Parathyroid adenoma (tissue), 2 donors: Measurements from ENCODE around the gene GLOD4.

Source experiments
- H2AFZ ChIP-seq: fragments of 300-600 bp; sonication (generic); one replicate; pipeline ENCODE4 v1.7.0; 2017; ENCODE audit warnings: antibody characterized with exemption, mild to moderate bottlenecking
- H3K27ac ChIP-seq: fragments of 300-600 bp; sonication (generic); one replicate; pipeline ENCODE4 v1.7.0; 2017
- H3K27me3 ChIP-seq: fragments of 300-600 bp; sonication (generic); one replicate; pipeline ENCODE4 v1.7.0; 2017; ENCODE audit warnings: low read length; ENCODE audit not compliant: control insufficient read depth, insufficient read depth
- H3K36me3 ChIP-seq: fragments of 300-600 bp; sonication (generic); one replicate; pipeline ENCODE4 v1.7.0; 2017; ENCODE audit warnings: low read length; ENCODE audit not compliant: control insufficient read depth, insufficient read depth
- H3K4me1 ChIP-seq: fragments of 300-600 bp; sonication (generic); one replicate; pipeline ENCODE4 v1.7.0; 2017; ENCODE audit warnings: control low read depth
- H3K4me2 ChIP-seq: fragments of 300-600 bp; sonication (generic); one replicate; pipeline ENCODE4 v1.7.0; 2017; ENCODE audit warnings: low read length
- H3K4me3 ChIP-seq: fragments of 300-600 bp; sonication (generic); one replicate; pipeline ENCODE4 v1.7.0; 2017; ENCODE audit warnings: low read depth, low read length
- H3K79me2 ChIP-seq: fragments of 300-600 bp; sonication (generic); one replicate; pipeline ENCODE4 v1.7.0; 2017; ENCODE audit warnings: control low read depth
- H3K9ac ChIP-seq: fragments of 300-600 bp; sonication (generic); one replicate; pipeline ENCODE4 v1.7.0; 2017; ENCODE audit warnings: mild to moderate bottlenecking
- H3K9me3 ChIP-seq: fragments of 300-600 bp; sonication (generic); one replicate; pipeline ENCODE4 v1.7.0; 2017; ENCODE audit warnings: low read length; ENCODE audit not compliant: control insufficient read depth
- CTCF ChIP-seq: fragments of 300-600 bp; sonication (generic); IDR thresholded peaks from one replicate; pipeline ENCODE4 v1.7.0; 2017; ENCODE audit warnings: antibody characterized with exemption, mild to moderate bottlenecking
- donor health status: primary hyperparathyroidism.

Gene GLOD4

GRCh38 chr17:742147-742793, 39.8 kb downstream of the GLOD4 start:
- TF ChIP-seq CTCF = no peak
- Histone ChIP-seq H3K4me2 (no peak overlapping the region), H3K9me3 (no peaks in the 10 kb centered on the region), H3K27ac (no peak overlapping the region), H3K27me3 (no peaks in the 10 kb centered on the region), H3K4me1 (no peaks in the 10 kb centered on the region), H2AFZ (no peak overlapping the region), H3K36me3 (no peaks in the 10 kb centered on the region), H3K9ac (no peak overlapping the region), H3K79me2 (no peaks in the 10 kb centered on the region), H3K4me3 (no peak overlapping the region)

GRCh38 chr17:740240-741017, 41.7 kb downstream of the GLOD4 start:
- no peaks in the 10 kb centered on the region for H3K9me3 ChIP-seq
- H3K4me3 ChIP-seq = no peak overlapping the region
- no peak overlapping the region for H3K4me2 ChIP-seq
- H3K4me1 ChIP-seq = no peaks in the 10 kb centered on the region
- H3K9ac ChIP-seq = no peak overlapping the region
- H3K27me3 ChIP-seq = no peaks in the 10 kb centered on the region
- no peak overlapping the region for H2AFZ ChIP-seq
- H3K36me3 ChIP-seq = no peaks in the 10 kb centered on the region
- H3K79me2 ChIP-seq = no peaks in the 10 kb centered on the region
- no peak overlapping the region for H3K27ac ChIP-seq
- TF ChIP-seq CTCF = no peak

- H3K27ac ChIP-seq = no peak overlapping the region
- H3K9ac ChIP-seq = no peak overlapping the region
- H3K4me3 ChIP-seq = no peak overlapping the region
- H3K79me2 ChIP-seq = no peaks in the 10 kb centered on the region
- TF ChIP-seq CTCF = no peak
- no peaks in the 10 kb centered on the region for H3K36me3 ChIP-seq
- no peaks in the 10 kb centered on the region for H3K9me3 ChIP-seq
- no peak overlapping the region for H2AFZ ChIP-seq
- H3K27me3 ChIP-seq = no peaks in the 10 kb centered on the region
- peaks cover 4% of the 10 kb centered on the region for H3K4me1 ChIP-seq
- no peak overlapping the region for H3K4me2 ChIP-seq
Measured at GRCh38 chr17:737561-738113, 44.4 kb downstream of the GLOD4 start.

- TF ChIP-seq CTCF = no peak
- Histone ChIP-seq H3K9ac (no peak overlapping the region), H3K79me2 (no peaks in the 10 kb centered on the region), H2AFZ (no peak overlapping the region), H3K36me3 (no peaks in the 10 kb centered on the region), H3K27ac (no peak overlapping the region), H3K4me2 (no peak overlapping the region), H3K9me3 (no peaks in the 10 kb centered on the region), H3K27me3 (no peaks in the 10 kb centered on the region), H3K4me3 (no peak overlapping the region), H3K4me1 (peaks cover 4% of the 10 kb centered on the region)
Measured at GRCh38 chr17:733743-734142, 48.3 kb downstream of the GLOD4 start.
